HEK293 (cell line): ENCODE data around the gene ACOT2.
"Not testable (repeated sequence)": the region's sequence is repeated elsewhere in the genome, so short reads cannot be mapped to it uniquely, and the experiment has no call there.

Source experiments
- CTCF ChIA-PET: fragments of 350-600 bp; formaldehyde crosslinking; extraction: SDS; loops from one replicate; lab custom pipeline; 2021; ENCODE audit warnings: antibody characterized with exemption; lab: Yijun Ruan, JAX
- POLR2A ChIA-PET: fragments of 300-600 bp; formaldehyde crosslinking; extraction: SDS; loops from one replicate; lab custom pipeline; 2020; ENCODE audit warnings: antibody characterized with exemption, inconsistent platforms; lab: Yijun Ruan, JAX
- H3K27ac ChIP-seq: fragments of 200-500 bp; sonication (Bioruptor generic); 2 replicates; pipeline ENCODE4 v1.5.1; 2014; ENCODE audit warnings: low read depth, low read length, control low read depth, inconsistent platforms; ENCODE audit errors: extremely low read depth
- H3K36me3 ChIP-seq, 2 experiments: fragments of 200-500 bp in 1 of 2; sonication (Bioruptor generic) in 1 of 2; 1 replicate in 1 of 2; 2 replicates in 1 of 2; pipeline ENCODE4 v1.5.1; 2014 to 2017; ENCODE audit warnings: inconsistent platforms in 2 of 2, low read length in 2 of 2; ENCODE audit not compliant: control insufficient read depth in 2 of 2, insufficient read depth in 1 of 2
- H3K4me1 ChIP-seq: fragments of 200-500 bp; sonication (Bioruptor generic); 2 replicates; pipeline ENCODE4 v1.5.1; 2014; ENCODE audit warnings: mild to moderate bottlenecking, low read length, inconsistent platforms; ENCODE audit not compliant: control insufficient read depth, insufficient read depth
- H3K4me3 ChIP-seq: 2 replicates; pipeline ENCODE4 v1.5.1; 2011; ENCODE audit warnings: low read depth, mild to moderate bottlenecking, control low read depth, low read length, moderate library complexity
- H3K9me3 ChIP-seq: fragments of 200-500 bp; sonication (Bioruptor generic); 2 replicates; pipeline ENCODE4 v1.5.1; 2014; ENCODE audit warnings: low read depth, low read length, inconsistent platforms; ENCODE audit not compliant: control insufficient read depth, insufficient read depth
- PRDM6 ChIP-seq: fragments of 450-650 bp; formaldehyde crosslinking; IDR thresholded peaks from 2 replicates; pipeline ENCODE4 v1.5.1; 2017; ENCODE audit warnings: missing biosample characterization, missing genetic modification characterization
- REPIN1 ChIP-seq: fragments of 450-650 bp; formaldehyde crosslinking; IDR thresholded peaks from 2 replicates; pipeline ENCODE4 v1.5.1; 2017; ENCODE audit warnings: missing biosample characterization, missing genetic modification characterization, low read depth
- SP3 ChIP-seq: fragments of 450-650 bp; formaldehyde crosslinking; IDR thresholded peaks from 2 replicates; pipeline ENCODE4 v1.5.1; 2016; ENCODE audit warnings: missing biosample characterization, missing genetic modification characterization
- ZBTB21 ChIP-seq: fragments of 450-650 bp; formaldehyde crosslinking; IDR thresholded peaks from 2 replicates; pipeline ENCODE4 v1.5.1; 2017; ENCODE audit warnings: missing biosample characterization, missing genetic modification characterization
- ZNF112 ChIP-seq: fragments of 450-650 bp; formaldehyde crosslinking; IDR thresholded peaks from 2 replicates; pipeline ENCODE4 v1.5.0; 2017; ENCODE audit warnings: missing biosample characterization, missing genetic modification characterization
- ZNF114 ChIP-seq: fragments of 450-650 bp; formaldehyde crosslinking; IDR thresholded peaks from 2 replicates; pipeline ENCODE4 v1.5.0; 2017; ENCODE audit warnings: missing biosample characterization, missing genetic modification characterization
- ZNF146 ChIP-seq: fragments of 450-650 bp; formaldehyde crosslinking; IDR thresholded peaks from 2 replicates; pipeline ENCODE4 v1.5.1; 2016; ENCODE audit warnings: missing biosample characterization, missing genetic modification characterization
- ZNF311 ChIP-seq: fragments of 450-650 bp; formaldehyde crosslinking; IDR thresholded peaks from 2 replicates; pipeline ENCODE4 v1.5.1; 2017; ENCODE audit warnings: missing biosample characterization, missing genetic modification characterization, borderline replicate concordance
- ZNF544 ChIP-seq: fragments of 450-650 bp; formaldehyde crosslinking; IDR thresholded peaks from 2 replicates; pipeline ENCODE4 v1.5.0; 2017; ENCODE audit warnings: missing biosample characterization, missing genetic modification characterization
- ZNF548 ChIP-seq: fragments of 450-650 bp; formaldehyde crosslinking; IDR thresholded peaks from 2 replicates; pipeline ENCODE4 v1.5.1; 2016; ENCODE audit warnings: missing biosample characterization, missing genetic modification characterization
- ZNF701 ChIP-seq: fragments of 450-650 bp; formaldehyde crosslinking; IDR thresholded peaks from 2 replicates; pipeline ENCODE4 v1.5.1; 2016; ENCODE audit warnings: missing biosample characterization, missing genetic modification characterization
- ZSCAN4 ChIP-seq: fragments of 450-650 bp; formaldehyde crosslinking; IDR thresholded peaks from 2 replicates; pipeline ENCODE4 v1.5.1; 2017; ENCODE audit warnings: missing biosample characterization, missing genetic modification characterization
- TF ChIP-seq, protein P1 (sequence below): fragments of 450-650 bp; formaldehyde crosslinking; IDR thresholded peaks from 2 replicates; pipeline ENCODE4 v1.5.1; 2016; ENCODE audit warnings: missing biosample characterization, missing genetic modification characterization
- TF ChIP-seq, protein P2 (sequence below): fragments of 450-650 bp; formaldehyde crosslinking; IDR thresholded peaks from 2 replicates; pipeline ENCODE4 v1.5.1; 2017; ENCODE audit warnings: missing biosample characterization, missing genetic modification characterization
- TF ChIP-seq, protein P3 (sequence below): fragments of 450-650 bp; formaldehyde crosslinking; IDR thresholded peaks from 2 replicates; pipeline ENCODE4 v1.5.1; 2016; ENCODE audit warnings: missing biosample characterization, missing genetic modification characterization
- TF ChIP-seq, protein P4 (sequence below): fragments of 450-650 bp; formaldehyde crosslinking; IDR thresholded peaks from 2 replicates; pipeline ENCODE4 v1.5.1; 2017; ENCODE audit warnings: missing biosample characterization, missing genetic modification characterization

Gene ACOT2

GRCh38 chr14:73576391-73576790, 7.4 kb downstream of the ACOT2 start (continued):
- TF ChIP-seq, protein P1, sequence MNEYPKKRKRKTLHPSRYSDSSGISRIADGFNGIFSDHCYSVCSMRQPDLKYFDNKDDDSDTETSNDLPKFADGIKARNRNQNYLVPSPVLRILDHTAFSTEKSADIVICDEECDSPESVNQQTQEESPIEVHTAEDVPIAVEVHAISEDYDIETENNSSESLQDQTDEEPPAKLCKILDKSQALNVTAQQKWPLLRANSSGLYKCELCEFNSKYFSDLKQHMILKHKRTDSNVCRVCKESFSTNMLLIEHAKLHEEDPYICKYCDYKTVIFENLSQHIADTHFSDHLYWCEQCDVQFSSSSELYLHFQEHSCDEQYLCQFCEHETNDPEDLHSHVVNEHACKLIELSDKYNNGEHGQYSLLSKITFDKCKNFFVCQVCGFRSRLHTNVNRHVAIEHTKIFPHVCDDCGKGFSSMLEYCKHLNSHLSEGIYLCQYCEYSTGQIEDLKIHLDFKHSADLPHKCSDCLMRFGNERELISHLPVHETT (tag by site-specific recombination): no peak
- TF ChIP-seq ZNF548 (tag by site-specific recombination): no peak
- TF ChIP-seq ZNF311 (tag by site-specific recombination): no peak
- TF ChIP-seq REPIN1 (tag by site-specific recombination): no peak
- no peak for TF ChIP-seq ZNF146 (tag by site-specific recombination)
- no peak for TF ChIP-seq ZSCAN4

DNA sequence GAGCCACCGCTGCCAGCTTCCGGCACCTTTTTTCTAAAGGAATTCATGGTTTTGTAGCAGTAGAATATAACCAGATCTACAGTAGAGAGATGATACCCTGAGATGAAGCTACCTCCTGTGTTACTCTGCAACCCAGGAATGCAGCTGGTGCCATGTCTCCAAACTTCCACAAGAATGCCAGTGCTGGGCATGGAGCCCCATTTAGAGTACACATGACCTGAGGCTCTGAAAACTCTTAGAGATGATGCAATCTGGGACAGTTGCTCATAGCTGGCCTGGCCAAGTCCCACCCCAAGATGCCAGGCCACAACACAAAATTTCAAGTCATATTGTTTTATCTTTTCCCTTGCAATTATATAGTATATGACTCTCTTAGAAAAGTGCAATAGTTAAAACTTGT, 8.2 kb downstream of the ACOT2 start:
- CTCF ChIA-PET, H3K4me3 ChIP-seq, H3K4me1 ChIP-seq, H3K9me3 ChIP-seq, POLR2A ChIA-PET, H3K27ac ChIP-seq: not testable (repeated sequence)
- peaks cover 12 to 32% of the 10 kb centered on the region in 2 experiments; a peak in 2 of 3 replicates for H3K36me3 ChIP-seq

GRCh38 chr14:73582102-73582979, 13.3 kb downstream of the ACOT2 start:
- CTCF ChIA-PET, H3K27ac ChIP-seq: not testable (repeated sequence)
- H3K36me3 ChIP-seq: peaks cover 5 to 12% of the 10 kb centered on the region in 2 experiments; a peak in 2 of 3 replicates

DNA sequence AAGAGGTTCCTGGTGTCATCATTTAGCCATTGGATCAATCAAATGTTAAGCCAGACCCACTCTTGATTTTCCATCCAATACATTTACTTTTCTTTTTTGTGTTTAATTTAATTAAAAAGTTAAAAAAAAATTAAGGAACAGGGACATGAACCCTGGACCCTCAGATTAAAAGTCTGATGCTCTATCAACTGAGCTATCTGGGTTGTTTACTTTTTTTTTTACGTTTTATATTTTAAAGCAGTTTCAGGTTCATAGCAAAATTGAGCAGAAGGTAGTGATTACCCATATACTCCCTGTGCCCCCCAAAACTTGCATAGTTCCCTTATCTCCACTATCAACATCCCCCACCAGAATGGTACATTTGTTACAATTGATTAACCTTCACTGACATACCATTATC, 19.7 kb downstream of the ACOT2 start:
- no peak overlapping the region for H3K27ac ChIP-seq
- no peaks in the 10 kb centered on the region for H3K36me3 ChIP-seq
- ChIA-PET POLR2A (interaction anchor here (0.6 to 1.6 kb wide), 2 partner anchors 20 to 52 kb away, joined by 4 to 5 read pairs; partner anchors contain the start of genes ACOT1 and ACOT2), CTCF (interaction anchor here (0.6 to 1.8 kb wide), 3 partner anchors 9 to 19 kb away, joined by 3 to 5 read pairs (median 4); no protein-coding TSS in a partner anchor)
- H3K4me3 ChIP-seq: no peak overlapping the region
- no peaks in the 10 kb centered on the region for H3K9me3 ChIP-seq
- TF ChIP-seq ZNF114 (tag by site-specific recombination): no peak
- TF ChIP-seq SP3 (tag by site-specific recombination): no peak
- TF ChIP-seq ZNF544 (tag by site-specific recombination): no peak
- TF ChIP-seq, protein P2, sequence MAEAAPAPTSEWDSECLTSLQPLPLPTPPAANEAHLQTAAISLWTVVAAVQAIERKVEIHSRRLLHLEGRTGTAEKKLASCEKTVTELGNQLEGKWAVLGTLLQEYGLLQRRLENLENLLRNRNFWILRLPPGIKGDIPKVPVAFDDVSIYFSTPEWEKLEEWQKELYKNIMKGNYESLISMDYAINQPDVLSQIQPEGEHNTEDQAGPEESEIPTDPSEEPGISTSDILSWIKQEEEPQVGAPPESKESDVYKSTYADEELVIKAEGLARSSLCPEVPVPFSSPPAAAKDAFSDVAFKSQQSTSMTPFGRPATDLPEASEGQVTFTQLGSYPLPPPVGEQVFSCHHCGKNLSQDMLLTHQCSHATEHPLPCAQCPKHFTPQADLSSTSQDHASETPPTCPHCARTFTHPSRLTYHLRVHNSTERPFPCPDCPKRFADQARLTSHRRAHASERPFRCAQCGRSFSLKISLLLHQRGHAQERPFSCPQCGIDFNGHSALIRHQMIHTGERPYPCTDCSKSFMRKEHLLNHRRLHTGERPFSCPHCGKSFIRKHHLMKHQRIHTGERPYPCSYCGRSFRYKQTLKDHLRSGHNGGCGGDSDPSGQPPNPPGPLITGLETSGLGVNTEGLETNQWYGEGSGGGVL: no peak
- TF ChIP-seq PRDM6 (tag by site-specific recombination): no peak
- TF ChIP-seq, protein P3, sequence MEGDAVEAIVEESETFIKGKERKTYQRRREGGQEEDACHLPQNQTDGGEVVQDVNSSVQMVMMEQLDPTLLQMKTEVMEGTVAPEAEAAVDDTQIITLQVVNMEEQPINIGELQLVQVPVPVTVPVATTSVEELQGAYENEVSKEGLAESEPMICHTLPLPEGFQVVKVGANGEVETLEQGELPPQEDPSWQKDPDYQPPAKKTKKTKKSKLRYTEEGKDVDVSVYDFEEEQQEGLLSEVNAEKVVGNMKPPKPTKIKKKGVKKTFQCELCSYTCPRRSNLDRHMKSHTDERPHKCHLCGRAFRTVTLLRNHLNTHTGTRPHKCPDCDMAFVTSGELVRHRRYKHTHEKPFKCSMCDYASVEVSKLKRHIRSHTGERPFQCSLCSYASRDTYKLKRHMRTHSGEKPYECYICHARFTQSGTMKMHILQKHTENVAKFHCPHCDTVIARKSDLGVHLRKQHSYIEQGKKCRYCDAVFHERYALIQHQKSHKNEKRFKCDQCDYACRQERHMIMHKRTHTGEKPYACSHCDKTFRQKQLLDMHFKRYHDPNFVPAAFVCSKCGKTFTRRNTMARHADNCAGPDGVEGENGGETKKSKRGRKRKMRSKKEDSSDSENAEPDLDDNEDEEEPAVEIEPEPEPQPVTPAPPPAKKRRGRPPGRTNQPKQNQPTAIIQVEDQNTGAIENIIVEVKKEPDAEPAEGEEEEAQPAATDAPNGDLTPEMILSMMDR (tag by site-specific recombination): no peak
- no peak for TF ChIP-seq ZNF146 (tag by site-specific recombination)
- no peak for TF ChIP-seq ZNF112
- TF ChIP-seq, protein P4, sequence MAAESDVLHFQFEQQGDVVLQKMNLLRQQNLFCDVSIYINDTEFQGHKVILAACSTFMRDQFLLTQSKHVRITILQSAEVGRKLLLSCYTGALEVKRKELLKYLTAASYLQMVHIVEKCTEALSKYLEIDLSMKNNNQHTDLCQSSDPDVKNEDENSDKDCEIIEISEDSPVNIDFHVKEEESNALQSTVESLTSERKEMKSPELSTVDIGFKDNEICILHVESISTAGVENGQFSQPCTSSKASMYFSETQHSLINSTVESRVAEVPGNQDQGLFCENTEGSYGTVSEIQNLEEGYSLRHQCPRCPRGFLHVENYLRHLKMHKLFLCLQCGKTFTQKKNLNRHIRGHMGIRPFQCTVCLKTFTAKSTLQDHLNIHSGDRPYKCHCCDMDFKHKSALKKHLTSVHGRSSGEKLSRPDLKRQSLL (tag by site-specific recombination): no peak
- TF ChIP-seq ZBTB21 (tag by site-specific recombination): no peak
- TF ChIP-seq ZNF701: no peak
- H3K4me1 ChIP-seq: no peaks in the 10 kb centered on the region

More at GRCh38 chr14:73582102-73582979, 13.3 kb downstream of the ACOT2 start:
- POLR2A ChIA-PET, H3K4me1 ChIP-seq, H3K4me3 ChIP-seq, H3K9me3 ChIP-seq: not testable (repeated sequence)
